Calu3 (cell line): Measurements from ENCODE around the gene LAMP1. TPM values are rescaled to one million over a fixed set of nuclear protein-coding genes. Genes with fewer than 3 reads are reported as not detected.

ENCODE experiments used
- BruUV-seq: library from RNA; stranded (reverse); fragments of 400-500 nt; replicated peaks from 2 replicates; lab custom pipeline; 2021; lab: Mats Ljungman, UMichigan
- CTCF ChIA-PET: fragments of 300-600 bp; sonication (Branson Sonifier 250); formaldehyde crosslinking; loops from one replicate; lab custom pipeline; 2022; ENCODE audit warnings: antibody characterized with exemption; lab: Charles Lee
- DNase-seq: peaks from one replicate; pipeline ENCODE4 v3.0.0; 2022
- H3K27ac Mint-ChIP-seq: one replicate; pipeline ENCODE4 v1.8.0; 2022; ENCODE audit warnings: mixed read lengths; ENCODE audit not compliant: unreplicated experiment
- H3K27me3 Mint-ChIP-seq: one replicate; pipeline ENCODE4 v1.8.0; 2022; ENCODE audit warnings: mixed read lengths; ENCODE audit not compliant: unreplicated experiment
- H3K36me3 Mint-ChIP-seq: one replicate; pipeline ENCODE4 v1.8.0; 2022; ENCODE audit warnings: mild to moderate bottlenecking, moderate library complexity, mixed read lengths; ENCODE audit not compliant: insufficient read depth, unreplicated experiment
- H3K4me1 Mint-ChIP-seq: one replicate; pipeline ENCODE4 v1.8.0; 2022; ENCODE audit warnings: mild to moderate bottlenecking, low read depth, mixed read lengths; ENCODE audit not compliant: unreplicated experiment
- H3K4me3 Mint-ChIP-seq: one replicate; pipeline ENCODE4 v1.8.0; 2022; ENCODE audit warnings: mild to moderate bottlenecking, low read depth, moderate library complexity, mixed read lengths; ENCODE audit not compliant: unreplicated experiment
- H3K9me3 Mint-ChIP-seq: one replicate; pipeline ENCODE4 v1.8.0; 2022; ENCODE audit warnings: low read depth, mixed read lengths; ENCODE audit not compliant: unreplicated experiment
- intact Hi-C: fragments of 100-400 bp; cut with micrococcal nuclease; formaldehyde crosslinking; loops from one replicate; pipeline ENCODE4 v1.10.0; 2022; ENCODE audit not compliant: unreplicated experiment
- total RNA-seq: library from RNA; stranded (reverse); gene quantifications from 2 replicates; pipeline ENCODE4 v1.2.3, GENCODE V29; 2022
- TF ChIP-seq, protein P1 (sequence below): fragments of 200-600 bp; IDR thresholded peaks from one replicate; pipeline ENCODE4 v1.8.0; 2022; ENCODE audit warnings: antibody characterized with exemption; ENCODE audit not compliant: unreplicated experiment

The LAMP1 gene
- total RNA-seq, 1 experiment from 2014 or later, result 70.7 TPM

- no peak for DNase-seq
- BruUV-seq, result no TSS peak
- TF ChIP-seq, protein P1, sequence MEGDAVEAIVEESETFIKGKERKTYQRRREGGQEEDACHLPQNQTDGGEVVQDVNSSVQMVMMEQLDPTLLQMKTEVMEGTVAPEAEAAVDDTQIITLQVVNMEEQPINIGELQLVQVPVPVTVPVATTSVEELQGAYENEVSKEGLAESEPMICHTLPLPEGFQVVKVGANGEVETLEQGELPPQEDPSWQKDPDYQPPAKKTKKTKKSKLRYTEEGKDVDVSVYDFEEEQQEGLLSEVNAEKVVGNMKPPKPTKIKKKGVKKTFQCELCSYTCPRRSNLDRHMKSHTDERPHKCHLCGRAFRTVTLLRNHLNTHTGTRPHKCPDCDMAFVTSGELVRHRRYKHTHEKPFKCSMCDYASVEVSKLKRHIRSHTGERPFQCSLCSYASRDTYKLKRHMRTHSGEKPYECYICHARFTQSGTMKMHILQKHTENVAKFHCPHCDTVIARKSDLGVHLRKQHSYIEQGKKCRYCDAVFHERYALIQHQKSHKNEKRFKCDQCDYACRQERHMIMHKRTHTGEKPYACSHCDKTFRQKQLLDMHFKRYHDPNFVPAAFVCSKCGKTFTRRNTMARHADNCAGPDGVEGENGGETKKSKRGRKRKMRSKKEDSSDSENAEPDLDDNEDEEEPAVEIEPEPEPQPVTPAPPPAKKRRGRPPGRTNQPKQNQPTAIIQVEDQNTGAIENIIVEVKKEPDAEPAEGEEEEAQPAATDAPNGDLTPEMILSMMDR, result no peak
- no peak overlapping the region for H3K4me3 Mint-ChIP-seq
- no peaks in the 10 kb centered on the region for H3K36me3 Mint-ChIP-seq
- no peaks in the 10 kb centered on the region for H3K27me3 Mint-ChIP-seq
- peaks cover 6% of the 10 kb centered on the region for H3K4me1 Mint-ChIP-seq
- CTCF ChIA-PET, result no interaction called here
- no peak overlapping the region for H3K27ac Mint-ChIP-seq
- H3K9me3 Mint-ChIP-seq, result no peaks in the 10 kb centered on the region
- intact Hi-C loops, result no loop called here
Observed at GRCh38 chr13:113273321-113273720, 23.7 kb upstream of the LAMP1 start.

GRCh38 chr13:113273851-113274590 lies 23.0 kb upstream of the LAMP1 start:
- BruUV-seq, result no TSS peak
- intact Hi-C loops, result no loop called here
- CTCF ChIA-PET, result no interaction called here
- H3K27ac Mint-ChIP-seq, result no peak overlapping the region
- H3K9me3 Mint-ChIP-seq, result no peaks in the 10 kb centered on the region
- TF ChIP-seq, protein P1, result no peak
- H3K4me1 Mint-ChIP-seq, result peaks cover 6% of the 10 kb centered on the region
- DNase-seq, result no peak
- H3K36me3 Mint-ChIP-seq, result no peaks in the 10 kb centered on the region
- H3K27me3 Mint-ChIP-seq, result no peaks in the 10 kb centered on the region
- H3K4me3 Mint-ChIP-seq, result no peak overlapping the region

DNA sequence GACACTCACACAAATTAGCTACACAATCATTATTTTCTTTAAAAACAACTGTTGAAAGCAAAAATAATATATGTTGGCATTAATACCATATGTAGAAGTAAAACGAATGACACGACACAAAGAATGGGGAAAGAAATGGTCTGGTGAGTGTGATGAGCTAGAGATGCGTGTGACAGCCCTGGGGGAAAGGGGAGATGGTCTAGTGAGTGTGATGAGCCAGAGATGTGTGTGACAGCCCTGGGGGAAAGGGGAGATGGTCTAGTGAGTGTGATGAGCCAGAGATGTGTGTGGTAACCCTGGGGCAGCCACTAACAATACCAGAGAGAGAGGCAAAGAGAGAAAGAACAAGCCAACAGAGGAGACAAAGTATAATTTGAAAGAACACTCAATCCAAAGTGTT lies 22.3 kb upstream of the LAMP1 start:
- CTCF ChIA-PET, result no interaction called here
- Mint-ChIP-seq H3K9me3 (no peaks in the 10 kb centered on the region), H3K4me3 (no peak overlapping the region), H3K36me3 (no peaks in the 10 kb centered on the region), H3K27ac (no peak overlapping the region), H3K27me3 (no peaks in the 10 kb centered on the region), H3K4me1 (peaks cover 6% of the 10 kb centered on the region)
- TF ChIP-seq, protein P1, result no peak
- no peak for DNase-seq
- no TSS peak for BruUV-seq
- intact Hi-C loops, result loop anchor here (1.0 to 5.0 kb wide), 2 partner anchors 99 to 178 kb away; partner anchors contain the start of gene ADPRHL1

DNA sequence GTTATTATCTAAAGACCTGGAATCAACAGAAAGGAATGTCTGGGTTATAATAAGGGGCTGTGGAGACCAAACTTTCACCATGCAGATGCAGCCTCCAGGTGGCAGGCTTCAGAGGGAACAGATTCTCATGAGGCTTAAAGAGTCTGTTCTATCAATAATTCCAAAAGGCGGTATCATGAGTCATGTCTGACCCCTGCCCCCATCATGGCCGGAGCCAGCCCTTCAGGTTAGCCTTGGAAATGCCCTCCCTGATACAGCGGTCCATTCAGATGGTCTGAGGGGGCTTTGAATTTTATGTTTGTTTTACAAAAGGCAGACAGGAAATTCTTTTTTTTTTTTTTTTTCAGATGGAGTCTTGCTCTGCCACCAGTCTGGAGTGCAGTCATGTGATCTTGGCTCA lies 21.7 kb upstream of the LAMP1 start:
- CTCF ChIA-PET, result no interaction called here
- DNase-seq, result peak; percentile 50

More for the DNA sequence above, 21.7 kb upstream of the LAMP1 start:
- intact Hi-C loops, result loop anchor here (1.0 to 5.0 kb wide), 2 partner anchors 98 to 177 kb away; partner anchors contain the start of gene ADPRHL1
- Mint-ChIP-seq H3K36me3 (no peaks in the 10 kb centered on the region), H3K9me3 (no peaks in the 10 kb centered on the region), H3K27me3 (no peaks in the 10 kb centered on the region), H3K27ac (no peak overlapping the region), H3K4me1 (peaks cover 6% of the 10 kb centered on the region), H3K4me3 (no peak overlapping the region)
- TF ChIP-seq, protein P1, result peak; percentile 21
- no TSS peak for BruUV-seq
